WTC11 (cell line): Measurements from ENCODE around the gene FSTL3. TPM values are rescaled to one million over a fixed set of nuclear protein-coding genes. Genes with fewer than 3 reads are reported as not detected.

Experiments used
- ATAC-seq: fragments of 200-7000 bp; cut with Tn5 transposase; 2 replicates; pipeline ENCODE4 v1.10.0; 2021; ENCODE audit warnings: mild to moderate bottlenecking, moderate library complexity
- CTCF ChIA-PET: fragments of 300-600 bp; sonication (Branson Sonifier 250); formaldehyde crosslinking; loops from one replicate; lab custom pipeline; 2021; ENCODE audit warnings: antibody characterized with exemption; lab: Charles Lee
- POLR2A ChIA-PET: fragments of 350-600 bp; sonication (Branson Sonifier 250); formaldehyde crosslinking; loops from one replicate; lab custom pipeline; 2021; ENCODE audit warnings: antibody characterized with exemption; lab: Charles Lee
- DNase-seq: peaks from one replicate; pipeline ENCODE4 v3.0.0; 2021; ENCODE audit warnings: low spot score
- H3K27ac Mint-ChIP-seq: 2 replicates; pipeline ENCODE4 v1.8.0; 2021; ENCODE audit warnings: mixed read lengths
- H3K27me3 Mint-ChIP-seq: 2 replicates; pipeline ENCODE4 v1.8.0; 2021; ENCODE audit warnings: low read depth, mild to moderate bottlenecking, moderate library complexity, mixed read lengths
- H3K36me3 Mint-ChIP-seq: 2 replicates; pipeline ENCODE4 v1.8.0; 2021; ENCODE audit warnings: mixed read lengths
- H3K4me1 Mint-ChIP-seq: 2 replicates; pipeline ENCODE4 v1.8.0; 2022; ENCODE audit warnings: mixed read lengths
- H3K4me3 Mint-ChIP-seq: 2 replicates; pipeline ENCODE4 v1.8.0; 2021; ENCODE audit warnings: mild to moderate bottlenecking, moderate library complexity, mixed read lengths
- H3K9me3 Mint-ChIP-seq: 2 replicates; pipeline ENCODE4 v1.8.0; 2021; ENCODE audit warnings: mixed read lengths
- AFF4 ChIP-seq: sonication (generic); formaldehyde crosslinking; IDR thresholded peaks from 2 replicates; pipeline ENCODE4 v1.8.1; 2023; ENCODE audit warnings: mild to moderate bottlenecking, missing genetic modification reagents, borderline replicate concordance
- CREB1 ChIP-seq: sonication (generic); formaldehyde crosslinking; IDR thresholded peaks from 2 replicates; pipeline ENCODE4 v1.8.0; 2023; ENCODE audit warnings: mild to moderate bottlenecking, missing genetic modification reagents
- E2F1 ChIP-seq: sonication (generic); formaldehyde crosslinking; IDR thresholded peaks from 2 replicates; pipeline ENCODE4 v1.8.0; 2022; ENCODE audit warnings: mild to moderate bottlenecking, missing genetic modification reagents
- E2F4 ChIP-seq: sonication (generic); formaldehyde crosslinking; IDR thresholded peaks from 2 replicates; pipeline ENCODE4 v1.8.1; 2022; ENCODE audit warnings: low read depth, mild to moderate bottlenecking, moderate library complexity, missing genetic modification reagents, borderline replicate concordance
- E2F5 ChIP-seq: sonication (generic); formaldehyde crosslinking; IDR thresholded peaks from 2 replicates; pipeline ENCODE4 v1.8.1; 2022; ENCODE audit warnings: mild to moderate bottlenecking, moderate library complexity, missing genetic modification reagents
- ETV6 ChIP-seq: sonication (generic); formaldehyde crosslinking; IDR thresholded peaks from 2 replicates; pipeline ENCODE4 v1.8.1; 2022; ENCODE audit warnings: mild to moderate bottlenecking, missing genetic modification reagents
- GABPB1 ChIP-seq: sonication (generic); formaldehyde crosslinking; IDR thresholded peaks from 2 replicates; pipeline ENCODE4 v1.8.1; 2023; ENCODE audit warnings: mild to moderate bottlenecking, missing genetic modification reagents
- HMGXB4 ChIP-seq: sonication (generic); formaldehyde crosslinking; IDR thresholded peaks from 2 replicates; pipeline ENCODE4 v1.8.1; 2023; ENCODE audit warnings: mild to moderate bottlenecking, moderate library complexity, missing genetic modification reagents
- JUN ChIP-seq: sonication (generic); formaldehyde crosslinking; IDR thresholded peaks from 2 replicates; pipeline ENCODE4 v1.8.0; 2023; ENCODE audit warnings: mild to moderate bottlenecking, missing genetic modification reagents
- MXD4 ChIP-seq: fragments of 250-450 bp; sonication (Bioruptor Pico); IDR thresholded peaks from 2 replicates; pipeline ENCODE4 v1.8.0; 2021; ENCODE audit warnings: mild to moderate bottlenecking, moderate library complexity, borderline replicate concordance
- NFE2L1 ChIP-seq: sonication (generic); formaldehyde crosslinking; IDR thresholded peaks from 2 replicates; pipeline ENCODE4 v1.8.1; 2023; ENCODE audit warnings: missing genetic modification reagents
- NFYB ChIP-seq: sonication (generic); formaldehyde crosslinking; conservative IDR thresholded peaks from 2 replicates; pipeline ENCODE4 v1.8.0; 2022; ENCODE audit warnings: low read depth, missing genetic modification reagents
- NR1H2 ChIP-seq: sonication (generic); formaldehyde crosslinking; IDR thresholded peaks from 2 replicates; pipeline ENCODE4 v1.9.0; 2021; ENCODE audit warnings: mild to moderate bottlenecking, moderate library complexity, missing genetic modification reagents
- NR3C1 ChIP-seq: sonication (generic); formaldehyde crosslinking; conservative IDR thresholded peaks from 2 replicates; pipeline ENCODE4 v1.8.1; 2023; ENCODE audit warnings: low read depth, mild to moderate bottlenecking, missing genetic modification reagents
- PREB ChIP-seq: sonication (generic); formaldehyde crosslinking; IDR thresholded peaks from 2 replicates; pipeline ENCODE4 v1.8.1; 2022; ENCODE audit warnings: mild to moderate bottlenecking, missing genetic modification reagents, moderate library complexity, borderline replicate concordance
- RORB ChIP-seq: fragments of 250-450 bp; sonication (Bioruptor Pico); IDR thresholded peaks from 2 replicates; pipeline ENCODE4 v1.9.0; 2021; ENCODE audit warnings: mild to moderate bottlenecking
- SMAD3 ChIP-seq: sonication (generic); formaldehyde crosslinking; IDR thresholded peaks from 2 replicates; pipeline ENCODE4 v1.8.0; 2022; ENCODE audit warnings: missing genetic modification reagents, mild to moderate bottlenecking, borderline replicate concordance
- SP1 ChIP-seq: sonication (generic); formaldehyde crosslinking; conservative IDR thresholded peaks from 2 replicates; pipeline ENCODE4 v1.8.1; 2022; ENCODE audit warnings: missing genetic modification reagents
- TCF7 ChIP-seq: sonication (generic); formaldehyde crosslinking; IDR thresholded peaks from 2 replicates; pipeline ENCODE4 v1.8.0; 2022; ENCODE audit warnings: mild to moderate bottlenecking, low read depth, missing genetic modification reagents, moderate library complexity
- total RNA-seq: library from RNA; stranded (reverse); gene quantifications from 3 replicates; pipeline ENCODE4 v1.2.3, GENCODE V29; 2021

Gene FSTL3
- total RNA-seq, 1 experiment from 2014 or later, result 8.7 TPM

GRCh38 chr19:687569-688166, 11.5 kb downstream of the FSTL3 start:
- Mint-ChIP-seq H3K27ac (no peak overlapping the region), H3K27me3 (no peaks in the 10 kb centered on the region), H3K4me1 (no peaks in the 10 kb centered on the region), H3K36me3 (no peaks in the 10 kb centered on the region), H3K4me3 (no peak overlapping the region), H3K9me3 (no peaks in the 10 kb centered on the region)
- DNase-seq (no peak), ATAC-seq (no peak)
- no peak for TF ChIP-seq NFYB (CRISPR knock-in tag)
- no peak for TF ChIP-seq HMGXB4 (CRISPR knock-in tag)
- no peak for TF ChIP-seq JUN (CRISPR knock-in tag)
- no peak for TF ChIP-seq SP1 (CRISPR knock-in tag)
- POLR2A ChIA-PET, result interaction anchor here (0.6 kb wide), 1 partner anchor 391 kb away, joined by 3 read pairs; no protein-coding TSS in a partner anchor
- CTCF ChIA-PET, result interaction anchor here (0.6 to 0.9 kb wide), 3 partner anchors 12 to 24 kb away, joined by 3 to 5 read pairs (median 4); partner anchors contain the start of gene RNF126

GRCh38 chr19:688214-688613, 12.0 kb downstream of the FSTL3 start:
- Mint-ChIP-seq H3K4me3 (no peak overlapping the region), H3K27ac (no peak overlapping the region), H3K36me3 (no peaks in the 10 kb centered on the region), H3K27me3 (no peaks in the 10 kb centered on the region), H3K4me1 (no peaks in the 10 kb centered on the region), H3K9me3 (no peaks in the 10 kb centered on the region)
- no peak for ATAC-seq
- CTCF ChIA-PET, result interaction anchor here (0.6 to 0.7 kb wide), 3 partner anchors 23 to 556 kb away, joined by 3 to 5 read pairs (median 4); partner anchors contain the start of gene RNF126
- no peak for TF ChIP-seq CREB1
- TF ChIP-seq TCF7, result no peak
- no peak for TF ChIP-seq PREB (CRISPR knock-in tag)
- no peak for TF ChIP-seq AFF4
- no peak for TF ChIP-seq E2F4
- no peak for TF ChIP-seq E2F1 (CRISPR knock-in tag)
- no peak for TF ChIP-seq RORB
- no peak for TF ChIP-seq NR3C1 (CRISPR knock-in tag)
- no peak for TF ChIP-seq NFYB (CRISPR knock-in tag)
- no peak for TF ChIP-seq E2F5 (CRISPR knock-in tag)
- no peak for TF ChIP-seq NR1H2 (CRISPR knock-in tag)
- no peak for TF ChIP-seq NFE2L1 (CRISPR knock-in tag)
- no peak for TF ChIP-seq ETV6
- TF ChIP-seq GABPB1 (CRISPR knock-in tag), result no peak
- no peak for TF ChIP-seq MXD4
- TF ChIP-seq SMAD3 (CRISPR knock-in tag), result no peak
- DNase-seq, result no peak
- POLR2A ChIA-PET, result interaction anchor here (0.6 kb wide), 1 partner anchor 392 kb away, joined by 3 read pairs; no protein-coding TSS in a partner anchor
